Measurements from ENCODE around the gene GPATCH1.

GRCh38 chr19:33159893-33160292, 78.9 kb downstream of the GPATCH1 start:
- TF ChIP-seq, protein P1, sequence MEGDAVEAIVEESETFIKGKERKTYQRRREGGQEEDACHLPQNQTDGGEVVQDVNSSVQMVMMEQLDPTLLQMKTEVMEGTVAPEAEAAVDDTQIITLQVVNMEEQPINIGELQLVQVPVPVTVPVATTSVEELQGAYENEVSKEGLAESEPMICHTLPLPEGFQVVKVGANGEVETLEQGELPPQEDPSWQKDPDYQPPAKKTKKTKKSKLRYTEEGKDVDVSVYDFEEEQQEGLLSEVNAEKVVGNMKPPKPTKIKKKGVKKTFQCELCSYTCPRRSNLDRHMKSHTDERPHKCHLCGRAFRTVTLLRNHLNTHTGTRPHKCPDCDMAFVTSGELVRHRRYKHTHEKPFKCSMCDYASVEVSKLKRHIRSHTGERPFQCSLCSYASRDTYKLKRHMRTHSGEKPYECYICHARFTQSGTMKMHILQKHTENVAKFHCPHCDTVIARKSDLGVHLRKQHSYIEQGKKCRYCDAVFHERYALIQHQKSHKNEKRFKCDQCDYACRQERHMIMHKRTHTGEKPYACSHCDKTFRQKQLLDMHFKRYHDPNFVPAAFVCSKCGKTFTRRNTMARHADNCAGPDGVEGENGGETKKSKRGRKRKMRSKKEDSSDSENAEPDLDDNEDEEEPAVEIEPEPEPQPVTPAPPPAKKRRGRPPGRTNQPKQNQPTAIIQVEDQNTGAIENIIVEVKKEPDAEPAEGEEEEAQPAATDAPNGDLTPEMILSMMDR (IDR thresholded peaks at IDR 0.05; ENCODE audit: low read length), result no peak
- TF ChIP-seq EZH2 (IDR thresholded peaks at IDR 0.05; ENCODE audit: borderline replicate concordance, low read length), result no peak
